ENCODE results near the gene HFE.

HFE gene

DNA sequence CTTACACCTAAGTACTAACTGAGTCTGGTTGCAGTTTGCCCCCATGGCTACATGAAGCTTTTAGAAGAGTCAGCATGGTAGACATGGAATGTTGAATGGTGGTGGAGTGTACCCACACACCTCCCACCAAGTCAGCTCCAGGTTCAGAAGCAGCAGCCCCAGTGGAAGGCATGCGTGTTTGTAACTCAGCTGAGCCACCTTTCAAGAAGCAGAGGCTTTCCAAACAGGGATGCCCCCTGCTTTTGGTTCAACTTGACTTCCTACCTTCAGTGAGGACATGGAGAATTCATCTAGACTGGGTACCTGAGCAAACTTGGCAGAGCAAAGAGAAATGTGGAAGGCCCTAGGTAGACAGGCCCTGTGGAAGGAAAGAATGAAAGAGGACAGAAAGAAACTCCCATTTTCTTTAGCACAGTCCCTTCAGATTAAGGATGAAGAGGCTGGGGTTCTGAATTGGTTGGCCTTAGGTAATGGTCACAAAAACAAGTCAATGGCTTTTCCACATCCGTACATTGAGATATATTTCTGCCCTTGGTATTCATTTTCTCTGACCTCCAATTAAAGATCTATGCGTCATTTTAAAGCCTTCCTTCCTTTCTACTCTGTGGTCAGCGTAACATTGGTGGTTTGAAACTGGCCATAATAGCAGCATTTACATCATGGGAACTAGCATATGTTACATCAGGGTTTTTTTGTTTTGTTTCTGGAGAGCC lies 53.2 kb downstream of the HFE start:
- CTCF ChIA-PET: interaction anchor here (0.6 kb wide), 2 partner anchors 35 to 69 kb away, joined by 3 read pairs; no protein-coding TSS in a partner anchor
- TF ChIP-seq GLI4 (tag by site-specific recombination; IDR thresholded peaks at IDR 0.05) (no peak), ZNF544 (tag by site-specific recombination; IDR thresholded peaks at IDR 0.05) (no peak), ZNF239 (tag by site-specific recombination; IDR thresholded peaks at IDR 0.05) (no peak), ZNF211 (tag by site-specific recombination; IDR thresholded peaks at IDR 0.05; ENCODE audit: low read depth) (no peak), REPIN1 (tag by site-specific recombination; IDR thresholded peaks at IDR 0.05; ENCODE audit: low read depth) (no peak), TRIM28 (IDR thresholded peaks at IDR 0.05; ENCODE audit: borderline replicate concordance, low read length) (no peak), ZFP69B (tag by site-specific recombination; IDR thresholded peaks at IDR 0.05) (no peak), ZNF366 (tag by site-specific recombination; conservative IDR thresholded peaks at IDR 0.05) (no peak), ZNF426 (tag by site-specific recombination; IDR thresholded peaks at IDR 0.05) (no peak), ZNF146 (tag by site-specific recombination; IDR thresholded peaks at IDR 0.05) (no peak), ZNF433 (tag by site-specific recombination; IDR thresholded peaks at IDR 0.05; ENCODE audit: low read depth) (no peak), GLI2 (tag by site-specific recombination; IDR thresholded peaks at IDR 0.05; ENCODE audit: borderline replicate concordance, low read depth) (no peak), ZNF23 (tag by site-specific recombination; IDR thresholded peaks at IDR 0.05; ENCODE audit: borderline replicate concordance) (no peak), ZNF658 (tag by site-specific recombination; IDR thresholded peaks at IDR 0.05) (no peak)
- TF ChIP-seq, protein P1, sequence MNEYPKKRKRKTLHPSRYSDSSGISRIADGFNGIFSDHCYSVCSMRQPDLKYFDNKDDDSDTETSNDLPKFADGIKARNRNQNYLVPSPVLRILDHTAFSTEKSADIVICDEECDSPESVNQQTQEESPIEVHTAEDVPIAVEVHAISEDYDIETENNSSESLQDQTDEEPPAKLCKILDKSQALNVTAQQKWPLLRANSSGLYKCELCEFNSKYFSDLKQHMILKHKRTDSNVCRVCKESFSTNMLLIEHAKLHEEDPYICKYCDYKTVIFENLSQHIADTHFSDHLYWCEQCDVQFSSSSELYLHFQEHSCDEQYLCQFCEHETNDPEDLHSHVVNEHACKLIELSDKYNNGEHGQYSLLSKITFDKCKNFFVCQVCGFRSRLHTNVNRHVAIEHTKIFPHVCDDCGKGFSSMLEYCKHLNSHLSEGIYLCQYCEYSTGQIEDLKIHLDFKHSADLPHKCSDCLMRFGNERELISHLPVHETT (tag by site-specific recombination; IDR thresholded peaks at IDR 0.05): no peak
- TF ChIP-seq, protein P2, sequence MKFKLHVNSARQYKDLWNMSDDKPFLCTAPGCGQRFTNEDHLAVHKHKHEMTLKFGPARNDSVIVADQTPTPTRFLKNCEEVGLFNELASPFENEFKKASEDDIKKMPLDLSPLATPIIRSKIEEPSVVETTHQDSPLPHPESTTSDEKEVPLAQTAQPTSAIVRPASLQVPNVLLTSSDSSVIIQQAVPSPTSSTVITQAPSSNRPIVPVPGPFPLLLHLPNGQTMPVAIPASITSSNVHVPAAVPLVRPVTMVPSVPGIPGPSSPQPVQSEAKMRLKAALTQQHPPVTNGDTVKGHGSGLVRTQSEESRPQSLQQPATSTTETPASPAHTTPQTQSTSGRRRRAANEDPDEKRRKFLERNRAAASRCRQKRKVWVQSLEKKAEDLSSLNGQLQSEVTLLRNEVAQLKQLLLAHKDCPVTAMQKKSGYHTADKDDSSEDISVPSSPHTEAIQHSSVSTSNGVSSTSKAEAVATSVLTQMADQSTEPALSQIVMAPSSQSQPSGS (tag by site-specific recombination; IDR thresholded peaks at IDR 0.05; ENCODE audit: low read depth): no peak
- TF ChIP-seq, protein P3, sequence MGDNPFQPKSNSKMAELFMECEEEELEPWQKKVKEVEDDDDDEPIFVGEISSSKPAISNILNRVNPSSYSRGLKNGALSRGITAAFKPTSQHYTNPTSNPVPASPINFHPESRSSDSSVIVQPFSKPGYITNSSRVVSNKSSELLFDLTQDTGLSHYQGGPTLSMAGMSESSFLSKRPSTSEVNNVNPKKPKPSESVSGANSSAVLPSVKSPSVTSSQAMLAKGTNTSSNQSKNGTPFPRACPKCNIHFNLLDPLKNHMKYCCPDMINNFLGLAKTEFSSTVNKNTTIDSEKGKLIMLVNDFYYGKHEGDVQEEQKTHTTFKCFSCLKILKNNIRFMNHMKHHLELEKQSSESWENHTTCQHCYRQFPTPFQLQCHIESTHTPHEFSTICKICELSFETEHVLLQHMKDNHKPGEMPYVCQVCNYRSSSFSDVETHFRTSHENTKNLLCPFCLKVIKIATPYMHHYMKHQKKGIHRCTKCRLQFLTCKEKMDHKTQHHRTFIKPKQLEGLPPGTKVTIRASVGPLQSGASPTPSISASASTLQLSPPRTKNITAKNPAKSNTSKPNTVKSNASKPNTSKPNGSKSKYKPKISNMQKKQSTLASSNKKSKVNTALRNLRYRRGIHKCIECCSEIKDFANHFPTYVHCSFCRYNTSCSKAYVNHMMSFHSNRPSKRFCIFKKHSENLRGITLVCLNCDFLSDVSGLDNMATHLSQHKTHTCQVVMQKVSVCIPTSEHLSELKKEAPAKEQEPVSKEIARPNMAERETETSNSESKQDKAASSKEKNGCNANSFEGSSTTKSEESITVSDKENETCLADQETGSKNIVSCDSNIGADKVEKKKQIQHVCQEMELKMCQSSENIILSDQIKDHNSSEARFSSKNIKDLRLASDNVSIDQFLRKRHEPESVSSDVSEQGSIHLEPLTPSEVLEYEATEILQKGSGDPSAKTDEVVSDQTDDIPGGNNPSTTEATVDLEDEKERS (tag by site-specific recombination; IDR thresholded peaks at IDR 0.05): no peak
- TF ChIP-seq, protein P4, sequence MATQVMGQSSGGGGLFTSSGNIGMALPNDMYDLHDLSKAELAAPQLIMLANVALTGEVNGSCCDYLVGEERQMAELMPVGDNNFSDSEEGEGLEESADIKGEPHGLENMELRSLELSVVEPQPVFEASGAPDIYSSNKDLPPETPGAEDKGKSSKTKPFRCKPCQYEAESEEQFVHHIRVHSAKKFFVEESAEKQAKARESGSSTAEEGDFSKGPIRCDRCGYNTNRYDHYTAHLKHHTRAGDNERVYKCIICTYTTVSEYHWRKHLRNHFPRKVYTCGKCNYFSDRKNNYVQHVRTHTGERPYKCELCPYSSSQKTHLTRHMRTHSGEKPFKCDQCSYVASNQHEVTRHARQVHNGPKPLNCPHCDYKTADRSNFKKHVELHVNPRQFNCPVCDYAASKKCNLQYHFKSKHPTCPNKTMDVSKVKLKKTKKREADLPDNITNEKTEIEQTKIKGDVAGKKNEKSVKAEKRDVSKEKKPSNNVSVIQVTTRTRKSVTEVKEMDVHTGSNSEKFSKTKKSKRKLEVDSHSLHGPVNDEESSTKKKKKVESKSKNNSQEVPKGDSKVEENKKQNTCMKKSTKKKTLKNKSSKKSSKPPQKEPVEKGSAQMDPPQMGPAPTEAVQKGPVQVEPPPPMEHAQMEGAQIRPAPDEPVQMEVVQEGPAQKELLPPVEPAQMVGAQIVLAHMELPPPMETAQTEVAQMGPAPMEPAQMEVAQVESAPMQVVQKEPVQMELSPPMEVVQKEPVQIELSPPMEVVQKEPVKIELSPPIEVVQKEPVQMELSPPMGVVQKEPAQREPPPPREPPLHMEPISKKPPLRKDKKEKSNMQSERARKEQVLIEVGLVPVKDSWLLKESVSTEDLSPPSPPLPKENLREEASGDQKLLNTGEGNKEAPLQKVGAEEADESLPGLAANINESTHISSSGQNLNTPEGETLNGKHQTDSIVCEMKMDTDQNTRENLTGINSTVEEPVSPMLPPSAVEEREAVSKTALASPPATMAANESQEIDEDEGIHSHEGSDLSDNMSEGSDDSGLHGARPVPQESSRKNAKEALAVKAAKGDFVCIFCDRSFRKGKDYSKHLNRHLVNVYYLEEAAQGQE (tag by site-specific recombination; IDR thresholded peaks at IDR 0.05): no peak
- no peaks in the 10 kb centered on the region for H3K4me1 ChIP-seq (ENCODE audit: control insufficient read depth, insufficient read depth, low read length)
- no peak overlapping the region for H3K27ac ChIP-seq (ENCODE audit: extremely low read depth, low read depth, low read length)
- no peaks in the 10 kb centered on the region for H3K36me3 ChIP-seq (ENCODE audit: control insufficient read depth in 2 of 2, insufficient read depth in 1 of 2, low read length in 2 of 2)
- no peak overlapping the region for H3K4me3 ChIP-seq (ENCODE audit: low read depth, low read length)
- POLR2A ChIA-PET: interaction anchor here (0.6 to 1.2 kb wide), 2 partner anchors 16 to 85 kb away, joined by 3 read pairs; a partner anchor contains a TSS
- no peaks in the 10 kb centered on the region for H3K9me3 ChIP-seq (ENCODE audit: control insufficient read depth, insufficient read depth, low read depth, low read length)
